ENCODE results near the gene HECTD1.
"Not testable (repeated sequence)": the region's sequence is repeated elsewhere in the genome, so short reads cannot be mapped to it uniquely, and the experiment has no call there.

The HECTD1 gene

DNA sequence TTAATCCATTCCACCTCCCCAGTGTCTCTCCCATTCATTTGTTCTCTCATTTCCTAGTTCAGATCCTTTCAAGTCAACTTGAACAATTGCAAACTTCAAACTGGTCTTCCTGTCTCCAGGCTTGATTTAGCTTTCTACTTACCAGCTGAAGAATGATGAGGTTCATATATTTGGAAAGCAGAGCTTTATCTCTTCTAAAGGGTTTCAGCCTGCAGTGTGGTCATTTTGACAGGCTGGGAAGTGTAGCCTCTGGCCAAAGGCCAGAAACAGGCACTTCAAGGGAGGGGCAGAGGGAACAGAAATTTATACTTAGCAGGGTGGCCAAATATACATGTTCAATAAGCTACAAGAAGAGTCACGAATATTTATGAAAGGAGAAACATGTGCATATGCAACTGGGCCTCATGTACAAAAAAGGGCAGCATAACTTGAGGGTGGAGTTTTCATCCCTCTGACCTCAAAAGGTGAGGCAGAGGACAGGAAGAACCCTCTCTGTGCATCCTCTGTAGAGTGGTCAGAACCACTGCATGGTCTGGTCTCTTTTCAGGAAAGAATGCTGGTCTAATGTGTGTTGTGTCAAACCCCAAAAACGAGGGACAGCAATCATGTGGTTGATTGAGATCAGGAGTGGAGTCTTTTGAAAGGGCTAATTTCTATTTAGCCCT is 34.0 kb upstream of the HECTD1 start:
- TF ChIP-seq POLR2AphosphoS5 (IDR thresholded peaks at IDR 0.05; ENCODE audit: low read depth, low read length) (no peak), POLR2A (IDR thresholded peaks at IDR 0.05; ENCODE audit: low read depth, low read length) (no peak), TAF1 (IDR thresholded peaks at IDR 0.05; ENCODE audit: borderline replicate concordance, low read depth, low read length) (no peak)
- FAIRE-seq (no peak), DNase-seq (ENCODE audit: insufficient read length) (no peak)

DNA sequence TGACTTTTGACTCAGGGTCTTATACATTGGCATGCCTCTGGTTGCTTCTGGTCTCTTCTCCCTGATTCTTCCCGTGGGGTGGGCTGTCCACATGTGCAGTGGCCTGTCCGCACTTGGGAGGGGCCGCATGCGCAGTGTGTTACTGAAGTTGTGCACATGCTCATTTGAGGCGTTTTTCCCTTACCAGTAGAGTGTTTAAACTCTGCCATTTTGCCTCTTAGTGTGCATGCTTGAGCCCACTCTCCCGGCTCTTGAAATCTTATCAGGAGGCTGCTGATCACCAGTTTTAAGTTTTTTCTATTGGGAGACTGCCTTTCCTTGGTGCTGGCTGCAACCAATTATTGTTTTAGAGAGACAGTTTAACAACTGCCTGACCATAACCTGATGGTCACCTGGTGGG is 32.1 kb upstream of the HECTD1 start:
- no peak for TF ChIP-seq POLR2A (IDR thresholded peaks at IDR 0.05; ENCODE audit: low read depth, low read length)
- no peak for TF ChIP-seq TAF1 (IDR thresholded peaks at IDR 0.05; ENCODE audit: borderline replicate concordance, low read depth, low read length)
- no peak for TF ChIP-seq POLR2AphosphoS5 (IDR thresholded peaks at IDR 0.05; ENCODE audit: low read depth, low read length)
- DNase-seq (ENCODE audit: insufficient read length) (no peak), FAIRE-seq (no peak)

- DNase-seq (ENCODE audit: insufficient read length) (no peak), FAIRE-seq (no peak)
- TF ChIP-seq POLR2A (IDR thresholded peaks at IDR 0.05; ENCODE audit: low read depth, low read length): no peak
- TF ChIP-seq POLR2AphosphoS5 (IDR thresholded peaks at IDR 0.05; ENCODE audit: low read depth, low read length): no peak
- TF ChIP-seq TAF1 (IDR thresholded peaks at IDR 0.05; ENCODE audit: borderline replicate concordance, low read depth, low read length): no peak
Observed at GRCh38 chr14:31235462-31235861, 27.9 kb upstream of the HECTD1 start.

DNA sequence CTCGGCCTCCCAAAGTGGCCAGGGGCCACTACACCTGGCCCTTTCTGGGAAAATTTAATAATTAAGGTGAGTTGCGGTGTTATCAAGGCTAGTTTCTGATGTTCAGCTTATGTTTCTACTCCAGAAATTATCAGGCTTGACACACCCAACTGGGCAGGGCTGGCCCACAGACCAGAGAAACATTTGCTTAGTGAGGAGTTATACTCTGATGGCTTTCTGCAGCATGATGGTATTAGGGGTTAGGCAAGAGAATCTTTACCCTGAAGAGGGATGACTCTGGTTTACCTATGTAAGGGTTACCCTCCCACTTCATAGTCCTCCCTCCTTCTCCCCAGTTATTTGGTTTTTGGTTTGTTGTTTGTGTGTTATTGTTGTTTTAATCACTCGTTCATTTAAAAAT is 24.5 kb upstream of the HECTD1 start:
- FAIRE-seq: no peak
- no peak for DNase-seq (ENCODE audit: insufficient read length)

DNA sequence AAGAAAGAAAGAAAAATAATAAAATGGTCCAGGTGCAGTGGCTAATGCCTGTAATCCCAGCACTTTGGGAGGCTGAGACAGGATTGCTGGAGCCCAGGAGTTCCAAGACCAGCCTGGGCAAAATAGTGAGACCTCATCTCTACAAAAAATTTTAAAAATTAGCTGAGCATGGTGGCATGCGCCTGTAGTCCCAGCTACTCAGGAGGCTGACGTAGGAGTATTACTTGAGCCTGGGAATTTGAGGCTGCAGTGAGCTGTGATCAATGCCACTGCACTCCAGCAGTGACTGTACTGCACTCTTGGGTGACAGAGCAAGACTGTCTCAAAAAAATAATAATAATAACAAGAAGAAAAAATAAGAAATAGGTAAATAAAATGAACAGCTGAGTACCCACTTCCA is 23.7 kb upstream of the HECTD1 start:
- DNase-seq (ENCODE audit: insufficient read length); FAIRE-seq: not testable (repeated sequence)

More for the DNA sequence above, 24.5 kb upstream of the HECTD1 start:
- TF ChIP-seq POLR2AphosphoS5 (IDR thresholded peaks at IDR 0.05; ENCODE audit: low read depth, low read length) (no peak), TAF1 (IDR thresholded peaks at IDR 0.05; ENCODE audit: borderline replicate concordance, low read depth, low read length) (no peak), POLR2A (IDR thresholded peaks at IDR 0.05; ENCODE audit: low read depth, low read length) (no peak)

DNA sequence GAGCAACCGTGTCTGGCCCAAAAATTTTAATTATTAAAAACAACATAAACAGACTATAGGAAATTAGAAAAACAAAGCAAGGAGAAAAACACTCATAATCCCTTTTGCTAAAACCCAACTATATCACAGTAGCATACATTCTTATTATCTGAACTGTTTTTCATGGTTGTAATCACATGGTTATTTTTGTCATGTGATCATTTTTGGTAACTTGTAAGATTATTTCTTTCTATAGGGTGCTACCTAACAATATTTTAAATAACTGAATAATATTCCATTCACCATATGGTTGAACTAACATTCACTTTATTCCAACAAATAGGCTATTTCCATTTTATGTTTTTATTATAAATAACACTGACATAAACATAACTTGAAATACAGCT is 23.0 kb upstream of the HECTD1 start:
- no peak for FAIRE-seq

DNA sequence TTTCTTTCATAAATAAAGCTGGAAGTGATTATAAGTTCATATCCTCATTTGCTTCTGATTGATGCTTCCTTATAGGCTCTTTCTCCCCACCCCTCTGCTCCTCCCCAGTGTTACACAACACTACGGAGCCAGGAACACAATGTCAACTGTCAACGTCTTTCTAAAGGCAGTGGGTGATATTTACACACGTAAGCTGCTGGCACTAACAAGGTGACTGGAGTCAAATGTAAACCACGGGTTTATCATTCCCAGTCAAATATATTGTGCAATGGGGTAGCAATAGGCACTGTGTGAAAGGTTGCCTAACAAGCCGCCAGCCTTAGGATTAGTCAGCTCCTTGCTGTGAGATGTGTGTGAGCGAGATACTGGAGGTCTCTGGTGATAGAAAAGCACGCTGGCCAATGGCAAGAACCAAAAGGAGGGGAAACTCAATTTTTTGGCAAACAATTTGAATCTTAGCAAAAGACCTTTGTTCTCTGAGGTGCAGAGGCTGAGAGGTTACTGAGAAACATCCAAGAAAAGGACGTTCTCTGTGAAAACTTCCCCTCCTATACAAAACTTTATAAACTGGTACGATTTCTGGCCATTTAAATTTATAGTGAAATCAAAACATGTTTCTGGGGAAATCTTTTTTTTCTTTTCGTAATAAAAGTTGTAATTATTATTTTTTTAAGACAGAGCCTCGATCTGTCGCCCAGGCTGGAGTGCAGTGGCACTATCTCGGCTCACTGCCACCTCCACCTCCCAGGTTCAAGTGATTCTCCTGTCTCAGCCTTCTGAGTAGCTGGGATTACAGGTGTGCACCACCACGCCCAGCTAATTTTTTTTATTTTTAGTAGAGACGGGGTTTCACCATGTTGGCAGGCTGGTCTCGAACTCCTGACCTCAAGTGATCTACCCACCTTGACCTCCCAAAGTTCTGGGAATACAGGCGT is 22.3 kb upstream of the HECTD1 start:
- DNase-seq (ENCODE audit: insufficient read length): no peak
- TF ChIP-seq POLR2A (IDR thresholded peaks at IDR 0.05; ENCODE audit: low read depth, low read length): no peak
- TF ChIP-seq TAF1 (IDR thresholded peaks at IDR 0.05; ENCODE audit: borderline replicate concordance, low read depth, low read length): no peak
- TF ChIP-seq POLR2AphosphoS5 (IDR thresholded peaks at IDR 0.05; ENCODE audit: low read depth, low read length): no peak
- FAIRE-seq: no peak

More for the DNA sequence above, 23.0 kb upstream of the HECTD1 start:
- no peak for DNase-seq (ENCODE audit: insufficient read length)
- no peak for TF ChIP-seq TAF1 (IDR thresholded peaks at IDR 0.05; ENCODE audit: borderline replicate concordance, low read depth, low read length)
- TF ChIP-seq POLR2A (IDR thresholded peaks at IDR 0.05; ENCODE audit: low read depth, low read length): no peak
- TF ChIP-seq POLR2AphosphoS5 (IDR thresholded peaks at IDR 0.05; ENCODE audit: low read depth, low read length): no peak

GRCh38 chr14:31229009-31229408 is 21.4 kb upstream of the HECTD1 start:
- FAIRE-seq (no peak), DNase-seq (ENCODE audit: insufficient read length) (peak; percentile 30)
- TF ChIP-seq POLR2AphosphoS5 (IDR thresholded peaks at IDR 0.05; ENCODE audit: low read depth, low read length) (no peak), POLR2A (IDR thresholded peaks at IDR 0.05; ENCODE audit: low read depth, low read length) (no peak), TAF1 (IDR thresholded peaks at IDR 0.05; ENCODE audit: borderline replicate concordance, low read depth, low read length) (no peak)

DNA sequence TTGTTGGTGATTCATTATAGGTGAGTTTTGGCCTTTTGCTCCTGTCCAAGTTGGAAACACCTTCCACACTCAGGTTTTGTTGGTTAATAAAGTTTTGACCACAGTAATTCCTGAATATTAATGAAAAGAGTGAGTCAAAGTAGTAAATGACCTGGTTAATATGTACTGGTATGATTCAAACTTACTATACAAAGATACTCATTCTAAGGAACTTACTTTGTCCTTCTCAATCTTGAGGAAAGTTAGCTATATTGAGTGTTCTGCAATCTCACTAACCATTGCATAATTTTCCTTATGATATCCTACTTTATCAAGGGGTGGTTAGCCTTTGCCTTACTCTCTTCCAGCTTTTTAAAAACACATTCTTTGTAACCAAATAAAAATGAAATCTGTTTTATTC is 20.9 kb upstream of the HECTD1 start:
- DNase-seq (ENCODE audit: insufficient read length): no peak
- TF ChIP-seq POLR2AphosphoS5 (IDR thresholded peaks at IDR 0.05; ENCODE audit: low read depth, low read length): no peak
- no peak for TF ChIP-seq TAF1 (IDR thresholded peaks at IDR 0.05; ENCODE audit: borderline replicate concordance, low read depth, low read length)
- TF ChIP-seq POLR2A (IDR thresholded peaks at IDR 0.05; ENCODE audit: low read depth, low read length): no peak

DNA sequence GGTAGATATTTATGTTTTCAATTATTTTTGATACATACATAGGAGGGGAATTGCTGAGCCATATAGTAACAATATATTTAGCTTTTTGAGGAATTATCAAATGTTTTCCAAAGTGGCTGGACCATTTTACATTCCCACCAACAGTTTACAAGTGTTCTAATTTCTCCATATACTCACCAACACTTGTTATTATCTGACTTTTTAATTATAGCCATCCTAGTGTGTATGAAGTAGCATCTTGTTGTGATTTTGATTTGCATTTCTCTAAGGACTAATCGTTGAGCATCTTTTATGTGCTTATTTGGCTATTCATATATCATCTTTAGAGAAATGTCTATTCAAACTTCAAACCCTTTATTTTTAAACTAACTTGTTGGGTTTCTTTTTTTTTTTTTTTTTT is 17.2 kb upstream of the HECTD1 start:
- no peak for DNase-seq (ENCODE audit: insufficient read length)
- FAIRE-seq: no peak
- TF ChIP-seq TAF1 (IDR thresholded peaks at IDR 0.05; ENCODE audit: borderline replicate concordance, low read depth, low read length): no peak
- TF ChIP-seq POLR2AphosphoS5 (IDR thresholded peaks at IDR 0.05; ENCODE audit: low read depth, low read length): no peak
- no peak for TF ChIP-seq POLR2A (IDR thresholded peaks at IDR 0.05; ENCODE audit: low read depth, low read length)

More for the DNA sequence above, 20.9 kb upstream of the HECTD1 start:
- no peak for FAIRE-seq

DNA sequence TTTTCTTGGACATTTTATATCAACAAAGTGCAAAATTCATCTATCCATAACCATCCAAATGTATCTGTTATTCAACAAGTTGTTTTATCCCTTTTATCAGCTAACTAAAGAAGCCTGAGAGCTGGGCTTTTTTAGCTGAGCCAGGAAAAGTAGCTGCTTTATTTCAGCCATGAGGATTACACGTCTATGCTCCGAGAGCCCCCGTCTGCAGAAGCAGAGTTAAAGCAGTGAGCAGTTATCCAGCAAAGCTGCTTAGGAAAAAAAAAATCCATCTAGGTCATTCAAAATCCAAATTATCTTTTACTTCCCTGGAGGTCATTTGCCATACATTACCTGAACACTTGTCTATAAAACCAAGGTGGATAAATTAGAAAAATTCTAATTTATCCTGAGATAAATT is 15.7 kb upstream of the HECTD1 start:
- no peak for DNase-seq (ENCODE audit: insufficient read length)
- FAIRE-seq: no peak
- no peak for TF ChIP-seq POLR2AphosphoS5 (IDR thresholded peaks at IDR 0.05; ENCODE audit: low read depth, low read length)
- TF ChIP-seq TAF1 (IDR thresholded peaks at IDR 0.05; ENCODE audit: borderline replicate concordance, low read depth, low read length): no peak
- TF ChIP-seq POLR2A (IDR thresholded peaks at IDR 0.05; ENCODE audit: low read depth, low read length): no peak

GRCh38 chr14:31222834-31223233 is 15.2 kb upstream of the HECTD1 start:
- TF ChIP-seq TAF1 (IDR thresholded peaks at IDR 0.05; ENCODE audit: borderline replicate concordance, low read depth, low read length): no peak
- TF ChIP-seq POLR2A (IDR thresholded peaks at IDR 0.05; ENCODE audit: low read depth, low read length): no peak
- TF ChIP-seq POLR2AphosphoS5 (IDR thresholded peaks at IDR 0.05; ENCODE audit: low read depth, low read length): no peak
- DNase-seq (ENCODE audit: insufficient read length) (no peak), FAIRE-seq (no peak)
